Progenitor cell of endocrine pancreas (in vitro differentiated cells): ENCODE measurements around the gene LSM3. TPM values are rescaled to one million over a fixed set of nuclear protein-coding genes. Genes with fewer than 3 reads are reported as not detected.

ENCODE experiments used
- DNase-seq: peaks from one replicate; pipeline ENCODE4 v3.0.0; 2021; ENCODE audit warnings: low spot score; ENCODE audit not compliant: unreplicated experiment
- H3K27ac Mint-ChIP-seq: 2 replicates; pipeline ENCODE4 v1.8.0; 2021; ENCODE audit warnings: mild to moderate bottlenecking, moderate library complexity, mixed read lengths
- H3K27me3 Mint-ChIP-seq: 2 replicates; pipeline ENCODE4 v1.8.0; 2021; ENCODE audit warnings: mixed read lengths
- H3K36me3 Mint-ChIP-seq: 2 replicates; pipeline ENCODE4 v1.8.0; 2022; ENCODE audit warnings: mixed read lengths; ENCODE audit not compliant: insufficient read depth
- H3K4me1 Mint-ChIP-seq: 2 replicates; pipeline ENCODE4 v1.8.0; 2021; ENCODE audit warnings: low read depth, mixed read lengths
- H3K4me3 Mint-ChIP-seq: 2 replicates; pipeline ENCODE4 v1.8.0; 2021; ENCODE audit warnings: low read depth, mild to moderate bottlenecking, moderate library complexity, mixed read lengths
- H3K9me3 Mint-ChIP-seq: 2 replicates; pipeline ENCODE4 v1.8.0; 2021; ENCODE audit warnings: low read depth, mixed read lengths
- CTCF ChIP-seq: fragments of 200-600 bp; sonication (generic); IDR thresholded peaks from one replicate; pipeline ENCODE4 v1.5.0; 2021; ENCODE audit warnings: antibody characterized with exemption, mild to moderate bottlenecking; ENCODE audit not compliant: unreplicated experiment
- total RNA-seq: library from RNA; stranded (reverse); gene quantifications from 2 replicates; pipeline ENCODE4 v1.2.1, GENCODE V29; 2021

LSM3 gene
- total RNA-seq, 1 donor from 2014 or later, result 13.2 TPM

- DNase-seq, result no peak
- Mint-ChIP-seq H3K36me3 (no peaks in the 10 kb centered on the region), H3K4me3 (no peak overlapping the region), H3K9me3 (no peaks in the 10 kb centered on the region), H3K27me3 (no peaks in the 10 kb centered on the region), H3K27ac (no peak overlapping the region), H3K4me1 (peaks cover 10% of the 10 kb centered on the region)
- no peak for TF ChIP-seq CTCF
Measured at GRCh38 chr3:14206548-14207177, 28.0 kb downstream of the LSM3 start.

- no peak for TF ChIP-seq CTCF
- Mint-ChIP-seq H3K4me3 (no peak overlapping the region), H3K4me1 (peaks cover 7% of the 10 kb centered on the region), H3K36me3 (no peaks in the 10 kb centered on the region), H3K27me3 (no peaks in the 10 kb centered on the region), H3K9me3 (no peaks in the 10 kb centered on the region), H3K27ac (no peak overlapping the region)
- DNase-seq, result no peak
Measured at GRCh38 chr3:14208168-14208567, 29.6 kb downstream of the LSM3 start.

- H3K4me1 Mint-ChIP-seq, result peaks cover 3% of the 10 kb centered on the region
- no peaks in the 10 kb centered on the region for H3K36me3 Mint-ChIP-seq
- H3K9me3 Mint-ChIP-seq, result no peaks in the 10 kb centered on the region
- no peak overlapping the region for H3K4me3 Mint-ChIP-seq
- no peak for DNase-seq
- no peak for TF ChIP-seq CTCF
- H3K27ac Mint-ChIP-seq, result no peak overlapping the region
- no peaks in the 10 kb centered on the region for H3K27me3 Mint-ChIP-seq
Measured at GRCh38 chr3:14208977-14209394, 30.4 kb downstream of the LSM3 start.

- H3K4me3 Mint-ChIP-seq, result no peak overlapping the region
- no peaks in the 10 kb centered on the region for H3K27me3 Mint-ChIP-seq
- no peak for DNase-seq
- H3K9me3 Mint-ChIP-seq, result no peaks in the 10 kb centered on the region
- no peak for TF ChIP-seq CTCF
- H3K36me3 Mint-ChIP-seq, result no peaks in the 10 kb centered on the region
- H3K4me1 Mint-ChIP-seq, result peaks cover 3% of the 10 kb centered on the region
- H3K27ac Mint-ChIP-seq, result no peak overlapping the region
Measured at GRCh38 chr3:14209581-14210289, 31.1 kb downstream of the LSM3 start.

GRCh38 chr3:14210290-14210688 is 31.7 kb downstream of the LSM3 start:
- TF ChIP-seq CTCF, result no peak
- Mint-ChIP-seq H3K4me1 (peaks cover 3% of the 10 kb centered on the region), H3K36me3 (no peaks in the 10 kb centered on the region), H3K4me3 (no peak overlapping the region), H3K27me3 (no peaks in the 10 kb centered on the region), H3K27ac (no peak overlapping the region), H3K9me3 (no peaks in the 10 kb centered on the region)
- no peak for DNase-seq
